ENCODE measurements around the gene DIRAS3.

- TF ChIP-seq RAD21 (IDR thresholded peaks at IDR 0.05; ENCODE audit: low read depth), result no peak
- TF ChIP-seq REST (IDR thresholded peaks at IDR 0.05; ENCODE audit: low read depth), result no peak
Observed at GRCh38 chr1:68047659-68048026, 2.8 kb downstream of the DIRAS3 start.
